Fibroblast of villous mesenchyme (primary cell): Measurements from ENCODE around the gene ARMH1. TPM values are rescaled to one million over a fixed set of nuclear protein-coding genes. Genes with fewer than 3 reads are reported as not detected.

Experiments
- DNase-seq: peaks from one replicate; pipeline ENCODE4 v3.0.0-alpha.2; 2010; ENCODE audit warnings: low read depth
- H3K4me3 ChIP-seq: 2 replicates; pipeline ENCODE4 v1.5.1; 2011; ENCODE audit warnings: low read depth, mild to moderate bottlenecking, low read length
- CTCF ChIP-seq: IDR thresholded peaks from 2 replicates; pipeline ENCODE4 v1.5.1; 2012; ENCODE audit warnings: low read depth, mild to moderate bottlenecking, low read length; ENCODE audit not compliant: insufficient read depth
- total RNA-seq: library from RNA; depleted of rRNA; stranded (reverse); fragments of >200 nt; gene quantifications from 2 replicates; pipeline ENCODE4 v1.2.3, GENCODE V29; 2012

ARMH1 gene
- total RNA-seq, 1 donor = 0.43 TPM

- no peak for DNase-seq
- TF ChIP-seq CTCF = no peak
- no peak overlapping the region for H3K4me3 ChIP-seq
These were observed 23.4 kb upstream of the ARMH1 start for GRCh38 chr1:44651069-44651468.

- no peak overlapping the region for H3K4me3 ChIP-seq
- peak; percentile 59 for DNase-seq
- TF ChIP-seq CTCF = peak; percentile 97
These were observed 21.9 kb upstream of the ARMH1 start for GRCh38 chr1:44652445-44653106.

GRCh38 chr1:44653107-44653964 is 21.2 kb upstream of the ARMH1 start:
- no peak for TF ChIP-seq CTCF
- H3K4me3 ChIP-seq = no peak overlapping the region
- DNase-seq = no peak

- no peak for DNase-seq
- TF ChIP-seq CTCF = no peak
- H3K4me3 ChIP-seq = no peak overlapping the region
These were observed 19.8 kb upstream of the ARMH1 start for GRCh38 chr1:44654621-44655187.

DNA sequence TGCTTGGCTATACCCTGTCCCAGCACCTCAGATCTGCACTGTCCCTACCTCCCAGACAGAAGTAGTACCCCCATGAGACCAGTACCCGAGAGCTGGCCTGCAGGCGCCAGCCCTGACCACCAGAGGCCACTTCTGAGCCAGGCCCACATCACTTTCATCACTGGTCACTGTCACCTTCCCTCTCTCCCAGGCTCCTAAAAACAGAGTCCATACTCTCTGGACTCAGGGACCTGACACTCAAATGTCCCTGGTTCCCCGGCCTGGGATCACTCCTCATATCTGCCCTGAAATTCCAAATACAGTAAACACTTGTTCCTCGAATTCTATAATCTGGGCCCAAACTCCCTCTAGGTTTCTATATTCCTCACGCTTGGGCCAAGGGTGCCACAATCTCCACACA is 18.9 kb upstream of the ARMH1 start:
- DNase-seq = peak; percentile 14
- peak; percentile 84 for TF ChIP-seq CTCF
- H3K4me3 ChIP-seq = no peak overlapping the region

DNA sequence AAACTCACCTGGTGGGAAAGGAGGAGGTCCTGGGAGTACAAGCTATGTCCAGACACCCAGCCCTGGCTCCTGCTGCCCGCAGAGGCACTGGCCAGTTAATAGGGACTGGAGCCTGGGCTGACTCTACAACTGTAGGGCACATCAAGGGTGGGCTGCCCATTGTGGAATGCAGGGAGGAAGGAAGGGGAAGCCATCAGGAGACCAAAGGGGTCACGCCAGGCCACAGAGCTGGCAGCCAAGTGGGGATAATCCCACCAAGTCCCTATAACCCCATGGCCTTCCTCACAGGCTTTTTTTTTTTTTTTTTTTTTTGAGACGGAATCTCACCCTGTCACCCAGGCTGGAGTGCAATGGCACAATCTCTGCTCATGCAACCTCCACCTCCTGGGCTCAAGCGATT is 14.9 kb upstream of the ARMH1 start:
- TF ChIP-seq CTCF = no peak
- no peak for DNase-seq
- no peak overlapping the region for H3K4me3 ChIP-seq
